Testis (tissue), 2 donors: ENCODE results near the gene PPM1D.

ENCODE experiments used
- CTCF ChIP-seq, 3 experiments: fragments of 450-650 bp in 2 of 3; fragments of 200-600 bp in 1 of 3; sonication (generic) in 1 of 3; IDR thresholded peaks; one replicate each; pipeline ENCODE4 v1.5.1; 2016 to 2019; ENCODE audit warnings: antibody characterized with exemption in 3 of 3, mild to moderate bottlenecking in 2 of 3, moderate library complexity in 1 of 3
- POLR2A ChIP-seq: fragments of 450-650 bp; IDR thresholded peaks from one replicate; pipeline ENCODE4 v1.6.1; 2017; ENCODE audit warnings: antibody characterized with exemption, mild to moderate bottlenecking, moderate library complexity

DNA sequence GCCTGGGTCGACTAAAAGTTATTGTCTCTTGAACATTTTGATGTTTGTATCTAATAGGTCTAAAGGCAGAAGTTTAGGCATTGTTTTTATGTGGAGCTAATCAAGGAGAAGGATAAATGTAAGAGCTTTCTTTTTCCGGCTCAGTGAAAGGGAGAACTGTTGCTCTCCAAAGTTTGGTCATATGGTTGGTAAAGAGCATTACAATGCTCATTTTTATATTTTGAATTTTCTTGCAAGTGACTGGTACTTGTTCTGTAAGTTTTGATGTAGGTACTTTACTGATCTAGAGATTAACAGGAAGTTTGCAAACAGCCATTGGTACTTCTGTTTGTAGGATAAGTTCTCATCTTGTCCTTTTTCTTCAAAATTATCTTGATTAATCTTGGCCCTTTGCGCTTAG is 46.7 kb downstream of the PPM1D start:
- TF ChIP-seq CTCF (IDR thresholded peaks at IDR 0.05) (no peak), POLR2A (no peak)
